ENCODE results near the gene LRP5.

LRP5 gene

DNA sequence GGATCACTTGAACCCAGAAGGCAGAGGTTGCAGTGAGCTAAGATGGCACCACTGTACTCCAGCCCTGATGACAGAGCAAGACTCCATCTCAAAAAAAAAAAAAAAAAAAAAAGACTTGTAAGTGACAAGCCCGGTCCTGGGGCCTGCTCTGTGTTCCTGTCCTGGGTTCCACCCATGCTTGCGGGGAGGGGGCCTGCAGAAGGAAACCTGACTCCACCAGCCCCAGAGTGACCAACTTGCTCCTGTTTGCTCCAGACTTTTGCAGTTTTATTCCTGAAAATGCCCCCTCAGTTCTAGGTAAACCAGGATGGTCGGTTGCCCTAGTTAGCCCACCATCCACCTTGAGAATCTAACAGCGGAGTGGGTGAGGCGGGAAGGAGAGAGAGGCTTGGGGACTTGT lies 10.1 kb upstream of the LRP5 start:
- H3K27ac ChIP-seq: no peak overlapping the region
- no peak overlapping the region for H3K4me2 ChIP-seq (ENCODE audit: low read length)
- H3K9ac ChIP-seq: no peak overlapping the region
- H3K4me1 ChIP-seq: no peaks in the 10 kb centered on the region
- H3K9me3 ChIP-seq (ENCODE audit: control insufficient read depth, low read length): no peaks in the 10 kb centered on the region
- no peak overlapping the region for H2AFZ ChIP-seq
- no peaks in the 10 kb centered on the region for H3K27me3 ChIP-seq (ENCODE audit: control insufficient read depth, insufficient read depth, low read length)
- no peaks in the 10 kb centered on the region for H3K36me3 ChIP-seq (ENCODE audit: control insufficient read depth, insufficient read depth, low read length)
- TF ChIP-seq, protein P1, sequence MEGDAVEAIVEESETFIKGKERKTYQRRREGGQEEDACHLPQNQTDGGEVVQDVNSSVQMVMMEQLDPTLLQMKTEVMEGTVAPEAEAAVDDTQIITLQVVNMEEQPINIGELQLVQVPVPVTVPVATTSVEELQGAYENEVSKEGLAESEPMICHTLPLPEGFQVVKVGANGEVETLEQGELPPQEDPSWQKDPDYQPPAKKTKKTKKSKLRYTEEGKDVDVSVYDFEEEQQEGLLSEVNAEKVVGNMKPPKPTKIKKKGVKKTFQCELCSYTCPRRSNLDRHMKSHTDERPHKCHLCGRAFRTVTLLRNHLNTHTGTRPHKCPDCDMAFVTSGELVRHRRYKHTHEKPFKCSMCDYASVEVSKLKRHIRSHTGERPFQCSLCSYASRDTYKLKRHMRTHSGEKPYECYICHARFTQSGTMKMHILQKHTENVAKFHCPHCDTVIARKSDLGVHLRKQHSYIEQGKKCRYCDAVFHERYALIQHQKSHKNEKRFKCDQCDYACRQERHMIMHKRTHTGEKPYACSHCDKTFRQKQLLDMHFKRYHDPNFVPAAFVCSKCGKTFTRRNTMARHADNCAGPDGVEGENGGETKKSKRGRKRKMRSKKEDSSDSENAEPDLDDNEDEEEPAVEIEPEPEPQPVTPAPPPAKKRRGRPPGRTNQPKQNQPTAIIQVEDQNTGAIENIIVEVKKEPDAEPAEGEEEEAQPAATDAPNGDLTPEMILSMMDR (IDR thresholded peaks at IDR 0.05): no peak
- no peaks in the 10 kb centered on the region for H3K79me2 ChIP-seq
- no peak overlapping the region for H3K4me3 ChIP-seq (ENCODE audit: low read depth, low read length)

DNA sequence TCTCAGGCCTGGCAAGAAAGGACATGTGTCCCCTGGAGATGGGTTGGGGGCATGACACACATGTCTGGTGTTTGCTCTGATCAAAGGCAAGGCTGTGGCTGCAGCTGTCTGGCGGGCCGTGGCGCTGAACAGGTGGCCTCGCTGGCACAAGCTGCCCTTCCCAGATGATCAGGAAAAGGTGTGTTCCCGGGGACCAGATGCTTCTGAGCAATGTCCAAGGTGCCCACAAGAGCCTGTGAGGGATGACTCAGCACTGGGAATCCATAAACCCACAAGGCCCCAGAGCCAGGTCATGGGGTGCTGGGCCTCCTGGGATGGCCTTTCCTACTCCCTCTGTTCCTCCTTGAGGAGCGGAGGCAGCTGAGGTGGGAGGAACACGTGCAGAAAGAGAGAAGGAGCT lies 9.7 kb upstream of the LRP5 start:
- no peak overlapping the region for H3K9ac ChIP-seq
- no peaks in the 10 kb centered on the region for H3K4me1 ChIP-seq
- H3K27ac ChIP-seq: no peak overlapping the region

DNA sequence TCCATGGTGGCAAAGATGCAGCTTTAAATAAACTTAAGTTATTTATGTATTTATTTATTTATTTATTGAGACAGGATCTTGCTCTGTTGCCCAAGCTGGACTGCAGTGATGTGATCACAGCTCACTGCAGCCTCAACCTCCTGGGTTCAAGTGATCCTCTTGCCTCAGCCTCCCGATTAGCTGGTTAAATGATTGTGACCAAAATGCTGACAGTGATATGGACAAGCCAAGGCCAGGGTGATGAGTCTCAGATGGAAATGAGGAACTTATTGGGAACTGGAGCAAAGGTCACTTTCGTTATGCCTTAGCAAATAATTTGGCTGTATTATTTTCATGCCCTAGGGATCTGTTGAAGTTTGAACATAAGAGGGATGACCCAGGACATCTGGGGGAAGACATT lies 9.3 kb upstream of the LRP5 start:
- Histone ChIP-seq H3K27ac (no peak overlapping the region), H3K79me2 (no peaks in the 10 kb centered on the region), H3K4me2 (ENCODE audit: low read length) (no peak overlapping the region), H2AFZ (no peak overlapping the region), H3K27me3 (ENCODE audit: control insufficient read depth, insufficient read depth, low read length) (no peaks in the 10 kb centered on the region), H3K9ac (no peak overlapping the region), H3K4me1 (no peaks in the 10 kb centered on the region), H3K9me3 (ENCODE audit: control insufficient read depth, low read length) (no peaks in the 10 kb centered on the region), H3K4me3 (ENCODE audit: low read depth, low read length) (no peak overlapping the region), H3K36me3 (ENCODE audit: control insufficient read depth, insufficient read depth, low read length) (no peaks in the 10 kb centered on the region)
- TF ChIP-seq, protein P1 (IDR thresholded peaks at IDR 0.05): no peak

More for the DNA sequence above, 9.7 kb upstream of the LRP5 start:
- Histone ChIP-seq H3K36me3 (ENCODE audit: control insufficient read depth, insufficient read depth, low read length) (no peaks in the 10 kb centered on the region), H3K79me2 (no peaks in the 10 kb centered on the region), H2AFZ (no peak overlapping the region), H3K4me2 (ENCODE audit: low read length) (no peak overlapping the region), H3K4me3 (ENCODE audit: low read depth, low read length) (no peak overlapping the region), H3K9me3 (ENCODE audit: control insufficient read depth, low read length) (no peaks in the 10 kb centered on the region), H3K27me3 (ENCODE audit: control insufficient read depth, insufficient read depth, low read length) (no peaks in the 10 kb centered on the region)
- TF ChIP-seq, protein P1 (IDR thresholded peaks at IDR 0.05): no peak

DNA sequence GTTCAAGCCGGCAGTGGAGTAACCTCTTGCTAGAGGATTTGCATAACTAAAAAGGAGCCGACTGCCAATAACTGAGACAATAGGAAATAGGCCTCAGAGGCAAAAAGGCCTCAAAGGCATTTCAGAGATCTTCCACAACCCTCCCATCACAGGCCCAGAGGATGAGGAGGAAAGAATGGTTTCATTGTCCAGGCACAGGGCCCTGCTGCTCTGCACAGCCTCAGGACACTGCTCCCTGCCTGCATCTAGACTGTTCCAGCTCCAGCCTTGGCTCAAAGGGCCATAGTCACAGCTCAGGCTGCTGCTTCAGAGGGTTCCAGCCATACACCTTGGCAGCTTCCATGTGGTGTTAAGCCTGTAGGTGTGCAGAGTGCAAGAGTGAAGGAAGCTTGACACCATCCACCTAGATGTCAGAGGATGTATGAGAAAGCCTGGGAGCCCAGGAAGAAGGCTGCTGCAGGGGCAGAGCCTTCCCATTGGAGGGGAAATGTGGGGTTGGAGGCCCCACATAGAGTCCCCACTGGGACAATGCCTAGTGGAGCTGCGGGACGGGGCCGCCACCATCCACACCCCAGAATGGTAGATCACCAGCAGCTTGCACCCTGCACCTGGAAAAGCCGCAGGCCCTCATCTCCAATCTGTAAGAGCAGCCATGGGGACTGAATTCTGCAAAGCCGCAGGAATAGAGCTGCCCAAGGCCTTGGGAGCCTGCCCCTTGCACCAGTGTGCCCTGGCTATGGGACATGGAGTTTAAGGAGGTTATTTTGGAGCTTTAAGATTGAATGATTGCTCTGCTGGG lies 8.2 kb upstream of the LRP5 start:
- Histone ChIP-seq H2AFZ (no peak overlapping the region), H3K36me3 (ENCODE audit: control insufficient read depth, insufficient read depth, low read length) (no peaks in the 10 kb centered on the region), H3K9me3 (ENCODE audit: control insufficient read depth, low read length) (no peaks in the 10 kb centered on the region), H3K9ac (no peak overlapping the region), H3K4me2 (ENCODE audit: low read length) (no peak overlapping the region), H3K79me2 (no peaks in the 10 kb centered on the region), H3K4me1 (no peaks in the 10 kb centered on the region), H3K27me3 (ENCODE audit: control insufficient read depth, insufficient read depth, low read length) (no peaks in the 10 kb centered on the region), H3K4me3 (ENCODE audit: low read depth, low read length) (no peak overlapping the region), H3K27ac (no peak overlapping the region)
- TF ChIP-seq, protein P1 (IDR thresholded peaks at IDR 0.05): no peak

DNA sequence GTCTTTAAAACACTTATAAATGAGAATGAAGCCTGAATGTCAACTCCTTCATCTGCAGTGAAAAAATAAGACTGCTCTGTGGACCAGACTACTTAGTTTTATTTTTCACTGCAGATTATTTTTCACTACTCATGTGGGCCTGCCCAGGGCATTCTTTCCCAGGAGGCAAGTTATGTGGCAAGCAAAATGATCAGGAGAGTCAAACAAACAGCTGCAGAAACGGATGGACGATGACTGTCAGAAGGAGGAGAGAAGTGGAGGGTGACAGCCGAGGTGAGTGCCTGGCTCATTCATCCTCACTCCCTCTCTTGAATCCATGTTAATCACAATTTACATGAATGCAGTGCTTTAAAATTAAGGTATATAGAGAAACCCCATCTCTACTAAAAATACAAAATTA lies 5.8 kb upstream of the LRP5 start:
- Histone ChIP-seq H3K4me3 (ENCODE audit: low read depth, low read length) (no peak overlapping the region), H3K27me3 (ENCODE audit: control insufficient read depth, insufficient read depth, low read length) (no peaks in the 10 kb centered on the region), H3K9ac (no peak overlapping the region), H3K27ac (no peak overlapping the region), H2AFZ (no peak overlapping the region), H3K4me1 (no peaks in the 10 kb centered on the region), H3K4me2 (ENCODE audit: low read length) (no peak overlapping the region), H3K36me3 (ENCODE audit: control insufficient read depth, insufficient read depth, low read length) (no peaks in the 10 kb centered on the region), H3K9me3 (ENCODE audit: control insufficient read depth, low read length) (no peaks in the 10 kb centered on the region), H3K79me2 (no peaks in the 10 kb centered on the region)
- TF ChIP-seq, protein P1 (IDR thresholded peaks at IDR 0.05): no peak
